ENCODE results near the gene SLC16A4. TPM values are rescaled to one million over a fixed set of nuclear protein-coding genes. Genes with fewer than 3 reads are reported as not detected.
"Not testable (repeated sequence)": the region's sequence is repeated elsewhere in the genome, so short reads cannot be mapped to it uniquely, and the experiment has no call there.

SLC16A4 gene
- total RNA-seq, 1 experiment from 2014 or later = 0.46 TPM

DNA sequence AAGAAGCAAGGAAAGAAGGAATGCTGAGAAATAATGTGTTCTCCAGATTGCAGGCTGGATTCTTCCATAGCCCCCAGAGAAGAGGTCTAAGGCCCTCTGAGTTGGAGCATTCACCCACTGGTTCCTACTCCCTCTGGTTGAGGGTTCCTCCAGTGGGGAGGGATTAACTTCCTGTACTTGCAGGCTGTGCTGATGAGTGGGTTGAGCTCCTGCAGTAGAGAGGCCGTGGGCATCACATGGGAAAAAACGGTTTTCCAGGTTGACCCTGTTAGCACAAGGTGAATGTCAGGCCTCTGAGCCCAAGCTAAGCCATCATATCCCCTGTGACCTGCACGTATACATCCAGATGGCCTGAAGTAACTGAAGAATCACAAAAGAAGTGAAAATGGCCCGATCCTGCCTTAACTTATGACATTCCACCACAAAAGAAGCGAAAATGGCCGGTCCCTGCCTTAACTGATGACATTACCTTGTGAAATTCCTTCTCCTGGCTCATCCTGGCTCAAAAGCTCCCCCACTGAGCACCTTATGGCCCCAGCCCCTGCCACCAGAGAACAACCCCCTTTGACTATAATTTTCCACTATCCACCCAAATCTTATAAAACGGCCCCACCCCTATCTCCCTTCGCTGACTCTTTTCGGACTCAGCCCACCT is 46.9 kb upstream of the SLC16A4 start:
- H3K27me3 ChIP-seq (ENCODE audit: control insufficient read depth, insufficient read depth, low read length); in situ Hi-C loops (cut with HindIII; ENCODE audit: low pct_unique_long_range_greater_than_20kb, low sequenced_read_pairs); H3K4me3 ChIP-seq (ENCODE audit: low read depth in 2 of 2, low read length in 2 of 2); CTCF ChIA-PET; H3K4me1 ChIP-seq (ENCODE audit: control insufficient read depth, insufficient read depth, low read length); H3K9me3 ChIP-seq (ENCODE audit: control insufficient read depth, insufficient read depth, low read depth, low read length); H3K27ac ChIP-seq (ENCODE audit: low read length); BruUV-seq (replicated peaks); intact Hi-C loops (cut with micrococcal nuclease; ENCODE audit: unreplicated experiment); H3K36me3 ChIP-seq (ENCODE audit: control insufficient read depth, insufficient read depth, low read length); POLR2A ChIA-PET; ATAC-seq; DNase-seq (ENCODE audit: low read depth, low spot score): not testable (repeated sequence)

DNA sequence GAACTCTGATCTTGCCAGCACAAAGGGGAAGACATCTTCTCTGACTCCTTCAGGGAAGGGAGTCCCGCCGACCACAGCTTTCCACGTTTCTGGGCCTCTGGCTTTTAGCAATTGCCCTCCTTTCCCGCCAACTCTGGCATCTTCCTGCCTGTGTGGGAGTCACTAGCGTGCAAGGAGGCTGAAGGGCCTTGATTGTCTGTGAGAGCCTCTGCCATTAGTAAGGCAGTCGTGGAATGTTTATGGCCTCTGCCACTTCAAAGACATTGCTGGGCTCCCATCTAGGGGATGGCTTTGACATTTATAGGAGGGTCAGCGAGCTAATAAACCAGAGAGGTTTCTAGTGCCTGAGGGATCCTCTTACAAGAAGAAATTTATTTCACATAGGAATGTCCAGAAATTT is 45.8 kb upstream of the SLC16A4 start:
- no peaks in the 10 kb centered on the region; the same call in 1 of the 2 replicates for H3K4me1 ChIP-seq (ENCODE audit: control insufficient read depth, insufficient read depth, low read length)
- in situ Hi-C loops (cut with HindIII; ENCODE audit: low pct_unique_long_range_greater_than_20kb, low sequenced_read_pairs) (no loop called here), intact Hi-C loops (cut with micrococcal nuclease; ENCODE audit: unreplicated experiment) (no loop called here)
- H3K4me3 ChIP-seq (ENCODE audit: low read depth in 2 of 2, low read length in 2 of 2) = no peak overlapping the region
- TF ChIP-seq, protein P1, sequence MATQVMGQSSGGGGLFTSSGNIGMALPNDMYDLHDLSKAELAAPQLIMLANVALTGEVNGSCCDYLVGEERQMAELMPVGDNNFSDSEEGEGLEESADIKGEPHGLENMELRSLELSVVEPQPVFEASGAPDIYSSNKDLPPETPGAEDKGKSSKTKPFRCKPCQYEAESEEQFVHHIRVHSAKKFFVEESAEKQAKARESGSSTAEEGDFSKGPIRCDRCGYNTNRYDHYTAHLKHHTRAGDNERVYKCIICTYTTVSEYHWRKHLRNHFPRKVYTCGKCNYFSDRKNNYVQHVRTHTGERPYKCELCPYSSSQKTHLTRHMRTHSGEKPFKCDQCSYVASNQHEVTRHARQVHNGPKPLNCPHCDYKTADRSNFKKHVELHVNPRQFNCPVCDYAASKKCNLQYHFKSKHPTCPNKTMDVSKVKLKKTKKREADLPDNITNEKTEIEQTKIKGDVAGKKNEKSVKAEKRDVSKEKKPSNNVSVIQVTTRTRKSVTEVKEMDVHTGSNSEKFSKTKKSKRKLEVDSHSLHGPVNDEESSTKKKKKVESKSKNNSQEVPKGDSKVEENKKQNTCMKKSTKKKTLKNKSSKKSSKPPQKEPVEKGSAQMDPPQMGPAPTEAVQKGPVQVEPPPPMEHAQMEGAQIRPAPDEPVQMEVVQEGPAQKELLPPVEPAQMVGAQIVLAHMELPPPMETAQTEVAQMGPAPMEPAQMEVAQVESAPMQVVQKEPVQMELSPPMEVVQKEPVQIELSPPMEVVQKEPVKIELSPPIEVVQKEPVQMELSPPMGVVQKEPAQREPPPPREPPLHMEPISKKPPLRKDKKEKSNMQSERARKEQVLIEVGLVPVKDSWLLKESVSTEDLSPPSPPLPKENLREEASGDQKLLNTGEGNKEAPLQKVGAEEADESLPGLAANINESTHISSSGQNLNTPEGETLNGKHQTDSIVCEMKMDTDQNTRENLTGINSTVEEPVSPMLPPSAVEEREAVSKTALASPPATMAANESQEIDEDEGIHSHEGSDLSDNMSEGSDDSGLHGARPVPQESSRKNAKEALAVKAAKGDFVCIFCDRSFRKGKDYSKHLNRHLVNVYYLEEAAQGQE (IDR thresholded peaks at IDR 0.05; ENCODE audit: insufficient read depth in 1 of 2, low read depth in 2 of 2, low read length in 1 of 2) = no peak
- TF ChIP-seq TCF7L2 (IDR thresholded peaks at IDR 0.05; ENCODE audit: low read depth, low read length) = peak; percentile 54; the same call in 1 of the 2 replicates
- TF ChIP-seq, protein P2, sequence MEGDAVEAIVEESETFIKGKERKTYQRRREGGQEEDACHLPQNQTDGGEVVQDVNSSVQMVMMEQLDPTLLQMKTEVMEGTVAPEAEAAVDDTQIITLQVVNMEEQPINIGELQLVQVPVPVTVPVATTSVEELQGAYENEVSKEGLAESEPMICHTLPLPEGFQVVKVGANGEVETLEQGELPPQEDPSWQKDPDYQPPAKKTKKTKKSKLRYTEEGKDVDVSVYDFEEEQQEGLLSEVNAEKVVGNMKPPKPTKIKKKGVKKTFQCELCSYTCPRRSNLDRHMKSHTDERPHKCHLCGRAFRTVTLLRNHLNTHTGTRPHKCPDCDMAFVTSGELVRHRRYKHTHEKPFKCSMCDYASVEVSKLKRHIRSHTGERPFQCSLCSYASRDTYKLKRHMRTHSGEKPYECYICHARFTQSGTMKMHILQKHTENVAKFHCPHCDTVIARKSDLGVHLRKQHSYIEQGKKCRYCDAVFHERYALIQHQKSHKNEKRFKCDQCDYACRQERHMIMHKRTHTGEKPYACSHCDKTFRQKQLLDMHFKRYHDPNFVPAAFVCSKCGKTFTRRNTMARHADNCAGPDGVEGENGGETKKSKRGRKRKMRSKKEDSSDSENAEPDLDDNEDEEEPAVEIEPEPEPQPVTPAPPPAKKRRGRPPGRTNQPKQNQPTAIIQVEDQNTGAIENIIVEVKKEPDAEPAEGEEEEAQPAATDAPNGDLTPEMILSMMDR (IDR thresholded peaks at IDR 0.05) = no peak
- POLR2A ChIA-PET = no interaction called here
- DNase-seq (ENCODE audit: low read depth, low spot score) = no peak
- CTCF ChIA-PET = no interaction called here
- no peaks in the 10 kb centered on the region for H3K27me3 ChIP-seq (ENCODE audit: control insufficient read depth, insufficient read depth, low read length)
- H3K36me3 ChIP-seq (ENCODE audit: control insufficient read depth, insufficient read depth, low read length) = no peaks in the 10 kb centered on the region
- BruUV-seq (replicated peaks) = no TSS peak
- no peak overlapping the region for H3K27ac ChIP-seq (ENCODE audit: low read length)
- ATAC-seq = no peak
- H3K9me3 ChIP-seq (ENCODE audit: control insufficient read depth, insufficient read depth, low read depth, low read length) = no peaks in the 10 kb centered on the region

DNA sequence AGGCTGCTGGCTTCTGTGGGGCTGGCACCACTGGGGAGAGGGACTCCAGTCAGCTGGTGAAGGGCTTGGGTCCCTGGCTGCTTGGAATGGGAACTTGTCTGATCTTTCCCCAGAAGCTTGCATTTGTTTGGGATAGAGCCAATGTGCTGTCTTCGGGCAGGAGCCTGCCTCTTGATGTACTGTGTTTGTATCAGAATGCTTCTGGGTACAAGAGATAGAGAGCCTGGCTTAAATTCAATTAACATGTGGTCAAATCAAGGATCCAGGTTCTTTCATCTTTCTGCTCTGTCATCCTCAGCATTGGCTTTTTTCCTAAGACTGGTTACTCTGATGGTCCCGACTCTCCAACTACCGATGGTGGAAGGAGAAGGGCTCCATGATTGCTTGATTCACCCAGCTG is 44.1 kb upstream of the SLC16A4 start:
- in situ Hi-C loops (cut with HindIII; ENCODE audit: low pct_unique_long_range_greater_than_20kb, low sequenced_read_pairs) (no loop called here), intact Hi-C loops (cut with micrococcal nuclease; ENCODE audit: unreplicated experiment) (no loop called here)
- BruUV-seq (replicated peaks) = no TSS peak
- no peaks in the 10 kb centered on the region for H3K9me3 ChIP-seq (ENCODE audit: control insufficient read depth, insufficient read depth, low read depth, low read length)
- H3K27ac ChIP-seq (ENCODE audit: low read length) = no peak overlapping the region
- ChIA-PET CTCF (interaction anchor here (0.6 kb wide), 1 partner anchor 125 kb away, joined by 3 read pairs; no protein-coding TSS in a partner anchor), POLR2A (no interaction called here)
- DNase-seq (ENCODE audit: low read depth, low spot score) (no peak), ATAC-seq (no peak)
- TF ChIP-seq SIN3A (IDR thresholded peaks at IDR 0.05; ENCODE audit: borderline replicate concordance, insufficient read depth, low read depth, low read length) = no peak
- no peak for TF ChIP-seq POLR2AphosphoS5 (IDR thresholded peaks at IDR 0.05; ENCODE audit: low read depth, low read length)
- no peak for TF ChIP-seq TCF7L2 (IDR thresholded peaks at IDR 0.05; ENCODE audit: low read depth, low read length)
- TF ChIP-seq, protein P1 (IDR thresholded peaks at IDR 0.05; ENCODE audit: insufficient read depth in 1 of 2, low read depth in 2 of 2, low read length in 1 of 2) = no peak
- TF ChIP-seq, protein P2 (IDR thresholded peaks at IDR 0.05) = no peak
- no peak overlapping the region for H3K4me3 ChIP-seq (ENCODE audit: low read depth in 2 of 2, low read length in 2 of 2)
- H3K36me3 ChIP-seq (ENCODE audit: control insufficient read depth, insufficient read depth, low read length) = no peaks in the 10 kb centered on the region
- H3K4me1 ChIP-seq (ENCODE audit: control insufficient read depth, insufficient read depth, low read length) = no peaks in the 10 kb centered on the region; the same call in 1 of the 2 replicates
- peaks cover 3% of the 10 kb centered on the region; the same call in 1 of the 2 replicates for H3K27me3 ChIP-seq (ENCODE audit: control insufficient read depth, insufficient read depth, low read length)
